Erythroblast (primary cell): ENCODE measurements around the gene SDF2.
"Not testable (repeated sequence)": the region's sequence is repeated elsewhere in the genome, so short reads cannot be mapped to it uniquely, and the experiment has no call there.

Source experiments
- DNase-seq, 2 experiments: peaks; one replicate each; lab custom pipeline; 2025; lab: John Stamatoyannopoulos, UW
- GATA1 ChIP-seq: IDR thresholded peaks from 2 replicates; pipeline ENCODE4 v1.6.1; 2011; ENCODE audit warnings: low read depth, mild to moderate bottlenecking, control low read depth, low read length, moderate library complexity
- POLR2A ChIP-seq: IDR thresholded peaks from 2 replicates; pipeline ENCODE4 v1.6.1; 2011; ENCODE audit warnings: mild to moderate bottlenecking, low read length

SDF2 gene

GRCh38 chr17:28663723-28664122 lies 2.0 kb upstream of the SDF2 start:
- DNase-seq = peak; percentile 31 to 52
- no peak for TF ChIP-seq POLR2A
- TF ChIP-seq GATA1 = no peak

DNA sequence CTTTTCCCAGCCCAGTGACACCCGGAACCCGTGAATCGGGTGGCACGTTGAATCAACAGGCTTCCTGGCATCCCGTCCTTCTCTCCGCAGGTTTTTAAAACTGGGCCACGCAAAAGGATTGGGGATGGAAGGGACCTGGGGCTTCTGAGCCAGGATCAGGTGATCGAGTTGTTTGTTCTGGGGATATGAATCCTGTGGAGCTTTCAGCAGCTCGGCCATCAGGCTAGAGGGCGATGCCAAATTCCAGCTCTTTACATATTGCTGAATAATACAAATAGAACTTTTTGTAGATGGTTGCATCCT lies 772 bp upstream of the SDF2 start:
- DNase-seq = peak in 1 of 2 experiments; percentile 51

DNA sequence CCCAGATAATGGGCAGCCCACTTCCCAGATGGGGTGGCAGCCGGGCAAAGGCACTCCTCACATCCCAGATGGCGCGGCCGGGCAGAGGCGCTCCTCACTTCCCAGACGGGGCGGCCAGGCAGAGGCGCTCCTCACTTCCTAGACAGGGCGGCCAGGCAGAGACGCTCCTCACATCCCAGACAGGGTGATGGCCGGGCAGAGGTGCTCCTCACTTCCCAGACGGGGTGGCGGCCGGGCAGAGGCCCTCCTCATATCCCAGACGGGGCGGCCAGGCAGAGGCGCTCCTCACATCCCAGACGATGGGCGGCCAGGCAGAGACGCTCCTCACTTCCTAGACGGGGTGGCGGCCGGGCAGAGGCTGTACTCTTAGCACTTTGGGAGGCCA lies 2.2 kb downstream of the SDF2 start:
- not testable (repeated sequence) for DNase-seq

More for the DNA sequence above, 772 bp upstream of the SDF2 start:
- TF ChIP-seq POLR2A = no peak
- TF ChIP-seq GATA1 = no peak

- not testable (repeated sequence) for DNase-seq
These were observed 2.8 kb downstream of the SDF2 start for GRCh38 chr17:28658766-28659496.

DNA sequence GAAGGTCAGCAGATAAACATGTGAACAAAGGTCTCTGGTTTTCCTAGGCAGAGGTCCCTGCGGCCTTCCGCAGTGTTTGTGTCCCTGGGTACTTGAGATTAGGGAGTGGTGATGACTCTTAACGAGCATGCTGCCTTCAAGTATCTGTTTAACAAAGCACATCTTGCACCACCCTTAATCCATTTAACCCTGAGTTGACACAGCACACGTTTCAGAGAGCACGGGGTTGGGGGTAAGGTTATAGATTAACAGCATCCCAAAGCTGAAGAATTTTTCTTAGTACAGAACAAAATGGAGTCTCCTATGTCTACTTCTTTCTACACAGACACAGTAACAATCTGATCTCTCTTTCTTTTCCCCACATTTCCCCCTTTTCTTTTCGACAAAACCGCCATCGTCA lies 3.4 kb downstream of the SDF2 start:
- not testable (repeated sequence) for DNase-seq

- TF ChIP-seq POLR2A = no peak
- TF ChIP-seq GATA1 = no peak
- no peak for DNase-seq
These were observed 4.0 kb downstream of the SDF2 start for GRCh38 chr17:28657756-28658155.

- DNase-seq = no peak
- TF ChIP-seq GATA1 (no peak), POLR2A (no peak)
These were observed 6.5 kb downstream of the SDF2 start for GRCh38 chr17:28655160-28655559.

GRCh38 chr17:28648698-28649097 lies 13.0 kb downstream of the SDF2 start:
- DNase-seq = no peak
- TF ChIP-seq POLR2A = no peak
- no peak for TF ChIP-seq GATA1

- DNase-seq = peak in 1 of 2 experiments; percentile 47
- TF ChIP-seq GATA1 (no peak), POLR2A (no peak)
These were observed 15.5 kb downstream of the SDF2 start for GRCh38 chr17:28646039-28646754.

DNA sequence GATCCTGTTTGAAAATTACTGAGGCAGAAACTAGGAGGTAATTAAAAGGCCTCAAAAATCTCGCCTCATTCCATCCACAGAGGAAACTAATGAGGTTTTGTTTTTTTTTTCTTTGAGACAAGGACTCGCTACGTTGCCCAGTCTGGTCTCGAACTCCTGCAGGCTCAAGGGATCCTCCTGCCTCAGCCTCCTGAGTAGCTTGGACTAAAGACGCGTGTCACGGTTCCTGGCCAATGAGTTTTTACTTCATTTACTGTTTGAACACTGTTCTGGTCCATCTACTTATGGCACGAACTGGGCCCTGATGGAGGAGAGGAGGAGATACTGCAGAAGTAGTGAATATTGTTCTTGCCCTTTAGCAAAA lies 16.1 kb downstream of the SDF2 start:
- TF ChIP-seq GATA1 (no peak), POLR2A (peak; percentile 17)
- no peak for DNase-seq

- peak; percentile 97 to 98 for DNase-seq
- TF ChIP-seq POLR2A (peak; percentile 83), GATA1 (no peak)
These were observed 16.7 kb downstream of the SDF2 start, which contains the start of gene BLTP2 for GRCh38 chr17:28644787-28645575. BLTP2 (minus strand) TSS chr17:28645158; CDS start chr17:28645056, 102 bp downstream.

- TF ChIP-seq POLR2A (no peak), GATA1 (no peak)
- DNase-seq = peak; percentile 64 to 72
These were observed 17.5 kb downstream of the SDF2 start for GRCh38 chr17:28643983-28644786.

- TF ChIP-seq GATA1 (no peak), POLR2A (no peak)
- peak in 1 of 2 experiments; percentile 12 for DNase-seq
These were observed 20.1 kb downstream of the SDF2 start for GRCh38 chr17:28641579-28641978.
